ENCODE data around the gene TRIM32.

DNA sequence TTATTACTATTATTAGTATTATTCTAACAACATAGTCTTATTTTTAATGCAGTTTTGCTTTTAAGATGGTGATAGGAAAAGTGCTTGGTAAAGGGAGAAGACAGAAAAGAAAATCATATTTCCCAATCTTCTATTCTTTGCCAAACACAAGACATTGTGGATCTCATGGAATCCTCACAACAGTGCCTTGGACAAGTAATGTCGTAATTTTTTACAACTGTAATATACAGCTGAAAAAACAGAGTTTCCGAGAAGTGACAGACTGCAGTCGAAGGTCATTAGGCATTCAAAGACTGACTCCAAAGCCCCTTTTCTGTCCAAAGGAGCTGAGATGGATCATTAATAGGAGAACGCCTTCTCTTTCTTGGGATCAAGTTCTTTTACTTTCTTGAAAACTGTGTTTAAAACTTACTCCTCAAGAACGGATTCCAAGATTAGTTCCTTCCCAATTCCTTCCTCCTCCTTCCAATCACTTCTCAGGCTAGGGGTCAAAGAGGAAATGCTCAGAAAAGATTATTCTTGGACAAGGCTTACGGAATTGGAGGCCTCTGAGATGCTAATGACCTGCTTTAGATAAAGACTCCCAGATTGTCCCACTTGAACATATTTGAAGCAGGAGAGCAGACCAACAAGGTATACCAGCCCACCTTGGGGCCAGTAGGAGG is 24.3 kb upstream of the TRIM32 start:
- TF ChIP-seq EZH2phosphoT487 (IDR thresholded peaks at IDR 0.05; ENCODE audit: borderline replicate concordance, low read depth, low read length) (no peak), CTCF (conservative IDR thresholded peaks at IDR 0.05; ENCODE audit: low read length) (no peak)
